Liver (tissue), 9 donors: ENCODE data around the gene PLPPR2. TPM values are rescaled to one million over a fixed set of nuclear protein-coding genes. Genes with fewer than 3 reads are reported as not detected.
"Not testable (repeated sequence)": the region's sequence is repeated elsewhere in the genome, so short reads cannot be mapped to it uniquely, and the experiment has no call there.

Source experiments
- DNase-seq: peaks from one replicate; pipeline ENCODE4 v3.0.0-alpha.2; 2017; ENCODE audit warnings: low spot score
- H3K27ac ChIP-seq, 2 donors: one replicate each; pipeline ENCODE4 v1.7.0; 2013; ENCODE audit warnings: inconsistent platforms in 2 of 2, low read length in 2 of 2, control low read depth in 1 of 2, low read depth in 1 of 2, mild to moderate bottlenecking in 1 of 2
- H3K27me3 ChIP-seq, 4 donors: one replicate each; pipeline versions ENCODE4 v1.6.1 to v1.7.0; 2013; ENCODE audit warnings: low read length in 3 of 4, inconsistent platforms in 1 of 4, mild to moderate bottlenecking in 1 of 4, moderate library complexity in 1 of 4; ENCODE audit not compliant: control insufficient read depth in 4 of 4, insufficient read depth in 4 of 4
- H3K36me3 ChIP-seq, 4 donors: one replicate each; pipeline versions ENCODE4 v1.6.1 to v1.7.0; 2013; ENCODE audit warnings: low read length in 3 of 4, mild to moderate bottlenecking in 3 of 4, low read depth in 1 of 4, moderate library complexity in 1 of 4; ENCODE audit not compliant: control insufficient read depth in 4 of 4, insufficient read depth in 3 of 4
- H3K4me1 ChIP-seq, 4 donors: one replicate each; pipeline versions ENCODE4 v1.6.1 to v1.7.0; 2013; ENCODE audit warnings: low read length in 3 of 4, mild to moderate bottlenecking in 3 of 4, moderate library complexity in 1 of 4; ENCODE audit not compliant: control insufficient read depth in 4 of 4, insufficient read depth in 4 of 4
- H3K4me3 ChIP-seq, 3 donors: one replicate each; pipeline versions ENCODE4 v1.6.1 to v1.7.0; 2013; ENCODE audit warnings: low read length in 3 of 3, control low read depth in 1 of 3, low read depth in 1 of 3, mild to moderate bottlenecking in 1 of 3
- H3K9ac ChIP-seq, 2 donors: one replicate each; pipeline ENCODE4 v1.7.0; 2013; ENCODE audit warnings: low read length in 2 of 2, mild to moderate bottlenecking in 2 of 2, moderate library complexity in 2 of 2, control low read depth in 1 of 2, low read depth in 1 of 2
- H3K9me3 ChIP-seq, 4 donors: one replicate each; pipeline versions ENCODE4 v1.6.1 to v1.7.0; 2013; ENCODE audit warnings: low read length in 3 of 4; ENCODE audit not compliant: control insufficient read depth in 4 of 4
- EGR1 ChIP-seq, 2 donors: IDR thresholded peaks; 2 replicates each; pipeline ENCODE4 v1.6.1; 2016 to 2018; ENCODE audit warnings: antibody characterized with exemption in 2 of 2, low read depth in 2 of 2
- FOXA1 ChIP-seq: IDR thresholded peaks from 2 replicates; pipeline ENCODE4 v1.6.1; 2016; ENCODE audit warnings: antibody characterized with exemption
- FOXA2 ChIP-seq: IDR thresholded peaks from 2 replicates; pipeline ENCODE4 v1.6.1; 2016; ENCODE audit warnings: antibody characterized with exemption
- GABPA ChIP-seq, 2 donors: IDR thresholded peaks in 1 of 2; conservative IDR thresholded peaks in 1 of 2; 2 replicates each; pipeline ENCODE4 v1.6.1; 2016; ENCODE audit warnings: antibody characterized with exemption in 2 of 2, mild to moderate bottlenecking in 1 of 2, moderate library complexity in 1 of 2
- HNF4A ChIP-seq, 2 donors: conservative IDR thresholded peaks; 2 replicates each; pipeline ENCODE4 v1.6.1; 2016; ENCODE audit warnings: antibody characterized with exemption in 2 of 2, mild to moderate bottlenecking in 2 of 2
- HNF4G ChIP-seq: IDR thresholded peaks from 2 replicates; pipeline ENCODE4 v1.6.1; 2016; ENCODE audit warnings: antibody characterized with exemption
- JUND ChIP-seq, 2 donors: IDR thresholded peaks; 2 replicates each; pipeline ENCODE4 v1.6.1; 2016; ENCODE audit warnings: antibody characterized with exemption in 2 of 2
- NR2F2 ChIP-seq: IDR thresholded peaks from 2 replicates; pipeline ENCODE4 v1.6.1; 2016; ENCODE audit warnings: antibody characterized with exemption
- RAD21 ChIP-seq, 2 donors: IDR thresholded peaks; 2 replicates each; pipeline ENCODE4 v1.6.1; 2016; ENCODE audit warnings: antibody characterized with exemption in 2 of 2, mild to moderate bottlenecking in 2 of 2
- REST ChIP-seq: IDR thresholded peaks from 2 replicates; pipeline ENCODE4 v1.6.1; 2016; ENCODE audit warnings: antibody characterized with exemption, mild to moderate bottlenecking
- RXRA ChIP-seq, 2 donors: IDR thresholded peaks; 2 replicates each; pipeline ENCODE4 v1.6.1; 2017 to 2018; ENCODE audit warnings: antibody characterized with exemption in 2 of 2, mild to moderate bottlenecking in 1 of 2
- SP1 ChIP-seq: IDR thresholded peaks from 2 replicates; pipeline ENCODE4 v1.6.1; 2018; ENCODE audit warnings: antibody characterized with exemption, mild to moderate bottlenecking
- TAF1 ChIP-seq: conservative IDR thresholded peaks from 2 replicates; pipeline ENCODE4 v1.6.1; 2016; ENCODE audit warnings: antibody characterized with exemption, mild to moderate bottlenecking
- YY1 ChIP-seq: IDR thresholded peaks from 2 replicates; pipeline ENCODE4 v1.6.1; 2016; ENCODE audit warnings: antibody characterized with exemption, mild to moderate bottlenecking
- WGBS: extraction: QIAGEN DNeasy Blood & Tissue Kit; methylation state at CpG from one replicate; pipeline ENCODE4 v1.1.7; 2013; 5-methylcytosine and 5-hydroxymethylcytosine counted together
- polyA plus RNA-seq, 2 donors: library from polyadenylated mRNA; stranded (reverse) in 1 of 2; unstranded in 1 of 2; fragments of 200-250 nt in 1 of 2; fragments of >200 nt in 1 of 2; fragmentation: Nextera tagmentation in 1 of 2; extraction: Ambion mirVana in 1 of 2; gene quantifications; one replicate each; pipeline versions ENCODE4 v1.2.1 to v1.2.3, GENCODE V29; 2013 to 2015
- total RNA-seq, 2 donors: library from RNA; depleted of rRNA; stranded (reverse); fragments of >200 nt; gene quantifications; one replicate each; pipeline ENCODE4 v1.2.3, GENCODE V29; 2014
- TF ChIP-seq, protein P1 (sequence below): IDR thresholded peaks from 2 replicates; pipeline ENCODE4 v1.6.1; 2016; ENCODE audit warnings: antibody characterized with exemption
- TF ChIP-seq, protein P2 (sequence below): IDR thresholded peaks from 2 replicates; pipeline ENCODE4 v1.6.1; 2016; ENCODE audit warnings: antibody characterized with exemption
- TF ChIP-seq, protein P3 (sequence below): IDR thresholded peaks from 2 replicates; pipeline ENCODE4 v1.6.1; 2016; ENCODE audit warnings: antibody characterized with exemption
- TF ChIP-seq, protein P4 (sequence below): fragments of 150-350 bp; IDR thresholded peaks from 2 replicates; pipeline ENCODE4 v1.5.1; 2017; ENCODE audit warnings: improper control_type of control experiment, low read depth, low read length; ENCODE audit not compliant: missing input control
- donor health status: healthy.
- donor health status: healthy.
- donor health status: healthy.
- donor health status: healthy.
- donor health status: healthy.

Gene PLPPR2
- total and polyA plus RNA-seq, 4 donors = 1.3 to 12.6 (median 7.3) TPM

DNA sequence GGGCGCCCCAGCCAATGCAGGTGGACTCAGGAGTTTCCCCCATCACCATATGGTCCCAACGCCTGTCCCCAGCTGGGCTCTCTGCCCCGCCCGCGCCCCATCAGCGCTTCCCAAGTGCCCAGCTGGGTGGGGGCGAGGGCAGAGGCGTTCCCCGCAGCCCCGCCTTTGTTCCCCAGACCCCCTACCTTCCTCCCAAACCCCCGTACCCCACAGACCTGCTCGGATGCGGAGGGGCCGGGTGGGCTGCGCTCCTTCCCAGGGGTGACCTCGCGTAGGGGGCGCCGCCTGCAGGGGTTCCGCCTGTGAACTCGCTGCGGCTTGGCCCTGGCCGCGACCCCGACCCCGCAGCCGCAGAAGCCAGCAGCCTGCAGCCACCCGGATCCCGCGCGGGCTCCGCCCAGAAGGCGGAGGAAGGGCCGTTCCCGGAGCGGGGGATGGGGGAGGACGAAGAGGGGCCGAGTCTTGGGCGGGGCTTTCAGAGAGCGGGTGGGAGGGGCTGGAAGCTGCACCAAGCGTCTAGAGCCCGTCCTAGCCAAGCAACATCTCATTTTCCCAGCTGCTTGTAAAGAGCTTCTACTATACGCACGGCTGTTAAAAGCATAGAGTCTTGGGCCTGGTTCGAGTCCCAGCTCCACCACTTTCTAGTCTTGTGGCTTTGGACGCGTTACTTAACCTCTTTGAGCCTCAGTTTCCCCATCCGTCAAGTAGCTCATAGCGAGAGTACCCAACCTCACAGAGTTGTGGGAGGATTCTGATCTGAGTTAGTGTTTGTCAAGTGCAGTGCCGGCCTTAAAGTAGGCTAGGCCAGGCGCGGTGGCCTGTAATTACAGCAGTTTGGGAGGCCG lies 15.8 kb upstream of the PLPPR2 start, which contains the start of gene RAB3D:
RAB3D (minus strand) TSS at position 404 of the 845 bp plus-strand sequence. CDS start 2,258 bp downstream, outside the sequence.
- peak; percentile 87 for DNase-seq
- Histone ChIP-seq H3K4me1 (peaks cover 1 to 13% (median 7%) of the 10 kb centered on the region in 4 donors), H3K27ac (peak within 1 kb of the TSS; percentile 41 to 60), H3K27me3 (no peaks in the 10 kb centered on the region), H3K9me3 (no peaks in the 10 kb centered on the region), H3K4me3 (peak within 1 kb of the TSS in 2 of 3 donors; percentile 30 to 57), H3K36me3 (peaks cover 4 to 18% (median 6%) of the 10 kb centered on the region in 4 donors), H3K9ac (no peak within 1 kb of the TSS)
- TF ChIP-seq HNF4A (conservative IDR thresholded peaks at IDR 0.05) (no peak), HNF4G (no peak), GABPA (IDR thresholded peaks at IDR 0.05 in 1 of 2, conservative IDR thresholded peaks at IDR 0.05 in 1 of 2) (no peak), EGR1 (IDR thresholded peaks at IDR 0.05; ENCODE audit: low read depth in 2 of 2) (no peak), NR2F2 (peak; percentile 21), RAD21 (IDR thresholded peaks at IDR 0.05) (peak in 1 of 2 donors; percentile 49), SP1 (peak; percentile 38)
- TF ChIP-seq, protein P1, sequence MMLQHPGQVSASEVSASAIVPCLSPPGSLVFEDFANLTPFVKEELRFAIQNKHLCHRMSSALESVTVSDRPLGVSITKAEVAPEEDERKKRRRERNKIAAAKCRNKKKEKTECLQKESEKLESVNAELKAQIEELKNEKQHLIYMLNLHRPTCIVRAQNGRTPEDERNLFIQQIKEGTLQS = no peak
- WGBS = 25% methylated on average over 53 of the region's 53 CpGs

DNA sequence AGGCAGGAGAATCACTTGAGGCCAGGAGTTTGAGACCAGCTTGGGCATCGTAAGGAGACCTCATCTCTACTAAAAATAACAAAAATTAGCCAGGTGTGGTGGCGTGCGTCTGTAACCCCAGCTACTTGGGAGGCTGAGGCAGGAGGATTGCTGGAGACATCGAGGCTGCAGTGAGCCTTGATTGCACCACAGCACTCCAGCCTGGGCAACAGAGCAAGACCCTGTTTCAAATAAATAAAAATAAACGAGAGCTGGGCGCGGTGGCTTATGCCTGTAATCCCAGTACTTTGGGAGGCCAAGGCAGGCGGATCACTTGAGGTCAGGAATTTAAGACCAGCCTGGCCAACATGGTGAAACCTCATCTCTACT lies 15.1 kb upstream of the PLPPR2 start:
- H3K9me3 ChIP-seq, H3K27me3 ChIP-seq, DNase-seq, H3K4me3 ChIP-seq, H3K9ac ChIP-seq: not testable (repeated sequence)
- Histone ChIP-seq H3K4me1 (peaks cover 1 to 19% (median 10%) of the 10 kb centered on the region in 4 donors), H3K27ac (peak overlapping the region in 1 of 2 donors; percentile 28), H3K36me3 (peaks cover 4 to 15% (median 5%) of the 10 kb centered on the region in 4 donors)
- 89% methylated on average over 8 of the region's 8 CpGs for WGBS

- H3K9ac ChIP-seq = no peak overlapping the region
- H3K27me3 ChIP-seq = no peaks in the 10 kb centered on the region
- H3K9me3 ChIP-seq = no peaks in the 10 kb centered on the region
- DNase-seq = no peak
- TF ChIP-seq TAF1 (no peak), HNF4G (no peak), EGR1 (IDR thresholded peaks at IDR 0.05; ENCODE audit: low read depth in 2 of 2) (no peak), RXRA (IDR thresholded peaks at IDR 0.05) (no peak), HNF4A (conservative IDR thresholded peaks at IDR 0.05) (no peak), RAD21 (IDR thresholded peaks at IDR 0.05) (no peak), JUND (IDR thresholded peaks at IDR 0.05) (no peak), FOXA2 (no peak), YY1 (no peak), NR2F2 (no peak), GABPA (IDR thresholded peaks at IDR 0.05 in 1 of 2, conservative IDR thresholded peaks at IDR 0.05 in 1 of 2) (no peak), SP1 (no peak), FOXA1 (no peak), REST (no peak)
- TF ChIP-seq, protein P2, sequence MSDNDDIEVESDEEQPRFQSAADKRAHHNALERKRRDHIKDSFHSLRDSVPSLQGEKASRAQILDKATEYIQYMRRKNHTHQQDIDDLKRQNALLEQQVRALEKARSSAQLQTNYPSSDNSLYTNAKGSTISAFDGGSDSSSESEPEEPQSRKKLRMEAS = no peak
- TF ChIP-seq, protein P3, sequence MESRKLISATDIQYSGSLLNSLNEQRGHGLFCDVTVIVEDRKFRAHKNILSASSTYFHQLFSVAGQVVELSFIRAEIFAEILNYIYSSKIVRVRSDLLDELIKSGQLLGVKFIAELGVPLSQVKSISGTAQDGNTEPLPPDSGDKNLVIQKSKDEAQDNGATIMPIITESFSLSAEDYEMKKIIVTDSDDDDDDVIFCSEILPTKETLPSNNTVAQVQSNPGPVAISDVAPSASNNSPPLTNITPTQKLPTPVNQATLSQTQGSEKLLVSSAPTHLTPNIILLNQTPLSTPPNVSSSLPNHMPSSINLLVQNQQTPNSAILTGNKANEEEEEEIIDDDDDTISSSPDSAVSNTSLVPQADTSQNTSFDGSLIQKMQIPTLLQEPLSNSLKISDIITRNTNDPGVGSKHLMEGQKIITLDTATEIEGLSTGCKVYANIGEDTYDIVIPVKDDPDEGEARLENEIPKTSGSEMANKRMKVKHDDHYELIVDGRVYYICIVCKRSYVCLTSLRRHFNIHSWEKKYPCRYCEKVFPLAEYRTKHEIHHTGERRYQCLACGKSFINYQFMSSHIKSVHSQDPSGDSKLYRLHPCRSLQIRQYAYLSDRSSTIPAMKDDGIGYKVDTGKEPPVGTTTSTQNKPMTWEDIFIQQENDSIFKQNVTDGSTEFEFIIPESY = no peak
- TF ChIP-seq, protein P4, sequence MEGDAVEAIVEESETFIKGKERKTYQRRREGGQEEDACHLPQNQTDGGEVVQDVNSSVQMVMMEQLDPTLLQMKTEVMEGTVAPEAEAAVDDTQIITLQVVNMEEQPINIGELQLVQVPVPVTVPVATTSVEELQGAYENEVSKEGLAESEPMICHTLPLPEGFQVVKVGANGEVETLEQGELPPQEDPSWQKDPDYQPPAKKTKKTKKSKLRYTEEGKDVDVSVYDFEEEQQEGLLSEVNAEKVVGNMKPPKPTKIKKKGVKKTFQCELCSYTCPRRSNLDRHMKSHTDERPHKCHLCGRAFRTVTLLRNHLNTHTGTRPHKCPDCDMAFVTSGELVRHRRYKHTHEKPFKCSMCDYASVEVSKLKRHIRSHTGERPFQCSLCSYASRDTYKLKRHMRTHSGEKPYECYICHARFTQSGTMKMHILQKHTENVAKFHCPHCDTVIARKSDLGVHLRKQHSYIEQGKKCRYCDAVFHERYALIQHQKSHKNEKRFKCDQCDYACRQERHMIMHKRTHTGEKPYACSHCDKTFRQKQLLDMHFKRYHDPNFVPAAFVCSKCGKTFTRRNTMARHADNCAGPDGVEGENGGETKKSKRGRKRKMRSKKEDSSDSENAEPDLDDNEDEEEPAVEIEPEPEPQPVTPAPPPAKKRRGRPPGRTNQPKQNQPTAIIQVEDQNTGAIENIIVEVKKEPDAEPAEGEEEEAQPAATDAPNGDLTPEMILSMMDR = no peak
- TF ChIP-seq, protein P1 = no peak
- H3K36me3 ChIP-seq = peaks cover 4 to 10% (median 4%) of the 10 kb centered on the region in 4 donors
- no peak overlapping the region for H3K27ac ChIP-seq
- no peak overlapping the region for H3K4me3 ChIP-seq
- WGBS = 94% methylated on average over 3 of the region's 3 CpGs
- H3K4me1 ChIP-seq = peaks cover 1 to 32% (median 24%) of the 10 kb centered on the region in 4 donors
Measured at GRCh38 chr19:11342429-11342828, 12.8 kb upstream of the PLPPR2 start.
